Inflammatory macrophage treated with lipopolysaccharide for 1 hour (primary cell): ENCODE measurements around the gene NCOA7.
"Not testable (repeated sequence)": the region's sequence is repeated elsewhere in the genome, so short reads cannot be mapped to it uniquely, and the experiment has no call there.

Experiments used
- DNase-seq, 2 donors: peaks; one replicate each; pipeline ENCODE4 v3.0.0-alpha.2; 2020 to 2022

Gene NCOA7

DNA sequence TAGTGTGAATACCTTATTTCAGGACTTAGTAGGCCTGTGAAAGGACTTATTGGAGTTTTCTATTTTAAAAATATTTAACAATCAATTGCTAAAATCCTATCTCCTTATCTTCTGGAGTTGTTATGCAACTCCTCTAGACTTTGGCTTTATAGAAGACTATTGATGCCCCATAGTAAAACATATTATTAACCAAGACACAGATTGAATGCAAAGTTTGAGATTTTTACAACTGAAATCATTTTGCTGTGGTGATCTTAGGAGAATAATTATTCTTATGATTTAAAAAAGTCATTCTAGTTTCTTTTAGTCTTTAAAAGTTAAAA lies 36.9 kb upstream of the NCOA7 start:
- no peak for DNase-seq

- DNase-seq: no peak
These were observed 36.2 kb upstream of the NCOA7 start for GRCh38 chr6:125754566-125754965.

DNA sequence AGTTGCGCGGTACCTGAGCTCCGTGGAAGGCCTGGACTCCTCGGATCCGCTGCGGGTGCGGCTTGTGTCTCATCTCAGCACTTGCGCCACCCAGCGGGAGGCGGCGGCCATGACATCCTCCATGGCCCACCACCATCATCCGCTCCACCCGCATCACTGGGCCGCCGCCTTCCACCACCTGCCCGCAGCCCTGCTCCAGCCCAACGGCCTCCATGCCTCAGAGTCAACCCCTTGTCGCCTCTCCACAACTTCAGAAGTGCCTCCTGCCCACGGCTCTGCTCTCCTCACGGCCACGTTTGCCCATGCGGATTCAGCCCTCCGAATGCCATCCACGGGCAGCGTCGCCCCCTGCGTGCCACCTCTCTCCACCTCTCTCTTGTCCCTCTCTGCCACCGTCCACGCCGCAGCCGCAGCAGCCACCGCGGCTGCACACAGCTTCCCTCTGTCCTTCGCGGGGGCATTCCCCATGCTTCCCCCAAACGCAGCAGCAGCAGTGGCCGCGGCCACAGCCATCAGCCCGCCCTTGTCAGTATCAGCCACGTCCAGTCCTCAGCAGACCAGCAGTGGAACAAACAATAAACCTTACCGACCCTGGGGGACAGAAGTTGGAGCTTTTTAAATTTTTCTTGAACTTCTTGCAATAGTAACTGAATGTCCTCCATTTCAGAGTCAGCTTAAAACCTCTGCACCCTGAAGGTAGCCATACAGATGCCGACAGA lies 31.4 kb upstream of the NCOA7 start:
- DNase-seq: no peak

DNA sequence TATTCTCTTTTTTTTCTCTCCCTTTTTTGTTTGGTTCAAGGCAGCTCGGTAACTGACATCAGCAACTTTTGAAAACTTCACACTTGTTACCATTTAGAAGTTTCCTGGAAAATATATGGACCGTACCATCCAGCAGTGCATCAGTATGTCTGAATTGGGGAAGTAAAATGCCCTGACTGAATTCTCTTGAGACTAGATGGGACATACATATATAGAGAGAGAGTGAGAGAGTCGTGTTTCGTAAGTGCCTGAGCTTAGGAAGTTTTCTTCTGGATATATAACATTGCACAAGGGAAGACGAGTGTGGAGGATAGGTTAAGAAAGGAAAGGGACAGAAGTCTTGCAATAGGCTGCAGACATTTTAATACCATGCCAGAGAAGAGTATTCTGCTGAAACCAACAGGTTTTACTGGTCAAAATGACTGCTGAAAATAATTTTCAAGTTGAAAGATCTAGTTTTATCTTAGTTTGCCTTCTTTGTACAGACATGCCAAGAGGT lies 30.8 kb upstream of the NCOA7 start:
- DNase-seq: no peak

GRCh38 chr6:125764121-125764671 lies 26.6 kb upstream of the NCOA7 start:
- DNase-seq: peak in 1 of 2 donors; percentile 47

DNA sequence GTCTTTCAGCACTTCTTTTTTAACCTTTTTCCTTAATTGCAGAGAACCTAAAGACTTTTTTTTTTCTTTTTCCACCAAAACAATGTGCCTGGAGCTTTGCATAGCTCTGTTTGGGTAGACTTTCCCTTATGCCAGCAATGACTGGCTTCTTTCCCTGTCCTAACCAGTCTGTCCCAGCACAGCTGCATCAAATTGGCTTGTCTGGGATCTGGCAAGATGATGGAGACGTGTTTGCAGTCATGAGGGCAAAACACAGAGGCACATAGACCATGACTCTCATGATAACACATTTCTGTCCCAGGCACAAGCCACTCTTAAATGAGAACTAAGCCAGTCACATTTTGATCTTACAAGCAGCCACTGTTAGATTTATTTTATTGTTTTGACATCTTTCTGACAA lies 24.8 kb upstream of the NCOA7 start:
- no peak for DNase-seq

DNA sequence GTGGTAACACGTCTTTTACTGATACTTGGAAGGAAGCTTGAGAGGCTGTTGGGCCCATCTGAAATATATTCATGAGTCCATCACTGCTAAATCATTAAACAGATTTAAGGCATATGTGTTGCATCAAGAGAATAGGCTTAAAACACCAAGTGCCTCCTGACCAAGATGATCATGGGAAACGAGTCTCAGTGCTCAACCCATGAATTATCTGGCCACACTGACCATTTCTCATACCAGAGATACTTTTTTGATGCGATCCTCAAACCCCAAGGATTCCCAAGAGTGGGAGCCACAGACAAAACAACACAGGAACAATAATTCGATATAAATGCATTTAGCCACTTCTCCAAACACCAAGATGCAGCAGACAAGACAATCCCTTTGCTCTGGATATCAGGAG lies 24.1 kb upstream of the NCOA7 start:
- DNase-seq: no peak

DNA sequence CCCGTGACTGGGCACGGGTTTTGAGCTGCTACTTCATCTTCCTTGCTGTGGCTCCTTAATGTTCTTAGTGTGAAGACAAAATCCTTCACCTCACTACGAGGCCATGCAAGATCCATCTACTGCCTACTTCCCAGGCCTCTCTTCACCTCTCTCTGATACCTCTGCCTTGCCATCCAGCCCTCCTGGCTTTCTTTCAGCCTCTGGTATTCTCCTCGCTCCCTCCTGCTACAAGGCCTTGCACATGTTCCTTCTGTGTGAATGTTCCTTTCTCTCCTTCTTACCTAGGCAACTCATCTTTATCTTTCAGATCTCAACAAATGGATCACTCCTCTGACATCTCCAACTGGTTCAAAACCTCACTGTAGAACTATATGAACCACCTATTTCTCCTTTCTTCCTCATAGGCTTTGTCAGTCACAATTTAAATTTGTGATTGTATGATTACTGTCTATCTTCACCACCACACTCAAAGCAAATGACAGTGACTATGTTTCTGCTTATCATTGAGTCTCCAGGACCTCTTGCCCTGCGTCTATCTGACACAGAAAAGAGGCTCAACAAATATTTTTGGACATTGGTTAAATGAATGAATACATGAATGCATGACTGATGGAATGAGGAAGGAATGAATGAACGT lies 21.5 kb upstream of the NCOA7 start:
- DNase-seq: no peak

DNA sequence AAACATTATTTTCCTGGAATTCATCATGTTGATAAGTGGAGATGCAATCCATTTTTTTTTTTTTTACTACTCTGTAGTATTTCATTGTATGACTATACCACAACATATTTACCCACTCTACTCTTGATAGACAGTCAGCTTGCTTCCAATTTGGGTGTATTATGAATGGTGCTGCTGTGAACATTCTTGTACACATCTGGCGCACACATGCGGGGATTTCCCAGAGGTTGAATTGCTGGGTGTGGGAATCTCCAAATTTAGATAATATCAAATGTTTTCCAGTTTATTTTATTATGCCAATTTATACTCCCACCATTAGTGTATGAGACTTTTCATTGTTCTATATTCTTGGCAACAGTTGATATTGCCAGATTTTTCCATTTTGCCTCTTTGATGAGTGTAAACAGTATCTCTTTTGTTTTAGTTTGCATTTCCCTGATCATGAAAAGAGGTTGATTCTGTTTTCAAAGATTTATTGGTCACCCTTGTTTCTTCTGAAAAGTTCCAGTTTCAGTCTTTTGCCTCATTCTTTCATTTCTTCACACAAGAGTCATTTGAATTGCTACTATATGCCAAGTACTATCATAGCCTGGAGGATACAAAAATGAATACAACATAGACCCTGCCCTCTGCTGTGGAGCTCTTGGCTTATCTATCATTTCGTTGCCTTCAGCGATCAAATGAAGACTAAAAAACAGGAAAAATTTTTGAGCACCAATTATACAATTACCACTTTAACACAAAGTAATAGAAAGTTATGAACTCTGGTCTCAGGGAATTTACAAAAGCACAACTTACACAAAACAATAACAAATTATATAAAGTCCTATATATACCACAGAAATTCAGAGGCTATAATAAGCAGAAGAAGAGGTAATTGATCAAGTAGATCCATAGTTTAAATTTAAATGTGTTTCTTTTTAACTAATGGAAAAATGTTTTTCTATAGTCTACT lies 17.1 kb upstream of the NCOA7 start:
- peak; percentile 21 to 28 for DNase-seq

- DNase-seq: not testable (repeated sequence)
These were observed 14.5 kb upstream of the NCOA7 start for GRCh38 chr6:125776107-125776826.

DNA sequence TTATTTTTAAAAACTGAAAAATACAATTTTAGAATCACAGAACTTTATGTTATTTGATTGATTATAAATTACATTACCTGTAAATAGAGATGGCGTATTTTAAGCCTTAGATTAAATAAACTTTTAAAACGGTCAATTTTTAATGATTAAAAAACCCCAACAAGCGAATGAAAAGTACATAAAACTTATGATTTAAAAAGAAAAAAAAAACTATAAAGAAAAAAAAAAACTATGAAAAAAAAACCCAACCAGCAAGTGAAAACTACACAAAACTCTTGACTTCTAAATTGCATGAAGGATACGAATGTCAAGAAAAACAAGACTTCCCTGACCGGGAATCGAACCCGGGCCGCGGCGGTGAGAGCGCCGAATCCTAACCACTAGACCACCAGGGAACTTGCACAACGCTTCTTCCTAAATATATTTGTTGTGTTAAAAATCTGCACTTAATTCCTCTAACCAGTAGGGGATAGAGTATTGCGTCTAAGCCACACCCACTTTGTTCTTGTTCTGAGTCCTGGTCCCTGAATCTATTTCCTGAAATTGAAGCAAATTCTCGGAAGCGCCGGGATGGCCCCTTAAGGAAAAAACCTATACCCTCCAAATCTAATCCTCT lies 10.7 kb upstream of the NCOA7 start:
- peak; percentile 93 to 100 for DNase-seq

DNA sequence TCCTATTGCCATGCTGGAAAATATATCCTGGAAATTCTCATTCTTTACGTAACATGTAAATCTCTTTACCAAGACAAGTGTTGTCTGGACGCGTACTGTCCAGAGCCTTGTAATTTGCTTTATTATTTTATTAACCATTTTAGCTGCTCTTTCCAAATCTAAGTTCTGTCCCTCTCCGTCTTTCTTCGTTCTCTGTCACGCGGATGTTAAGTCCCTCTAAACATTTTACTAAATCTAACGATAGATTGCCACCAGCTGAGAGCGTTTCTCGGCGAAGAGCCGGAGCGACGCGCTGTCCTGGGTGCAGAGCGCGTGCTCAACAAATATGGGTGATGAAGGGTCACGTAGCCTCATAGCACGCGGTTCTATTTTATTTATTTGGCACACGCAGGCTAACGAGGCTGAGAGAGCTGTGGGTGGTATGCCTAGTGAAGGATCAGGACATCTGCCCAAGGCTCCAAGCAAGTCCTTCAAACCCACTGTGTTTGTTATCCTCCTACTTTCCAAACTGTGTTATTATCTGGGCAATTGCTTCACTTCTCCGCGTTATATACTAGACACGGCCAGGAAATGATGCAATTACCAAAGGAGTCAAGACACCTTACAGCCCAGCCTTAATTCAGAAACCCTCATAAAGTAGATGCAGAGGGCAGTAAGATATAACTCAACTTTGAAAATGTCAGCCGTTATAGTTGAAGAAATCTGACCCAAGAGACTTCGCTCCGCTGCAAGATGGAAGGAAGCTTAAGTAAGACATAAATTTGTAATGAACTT lies 10.0 kb upstream of the NCOA7 start:
- DNase-seq: peak; percentile 63 to 65

- no peak for DNase-seq
These were observed 9.4 kb upstream of the NCOA7 start for GRCh38 chr6:125781314-125781868.

DNA sequence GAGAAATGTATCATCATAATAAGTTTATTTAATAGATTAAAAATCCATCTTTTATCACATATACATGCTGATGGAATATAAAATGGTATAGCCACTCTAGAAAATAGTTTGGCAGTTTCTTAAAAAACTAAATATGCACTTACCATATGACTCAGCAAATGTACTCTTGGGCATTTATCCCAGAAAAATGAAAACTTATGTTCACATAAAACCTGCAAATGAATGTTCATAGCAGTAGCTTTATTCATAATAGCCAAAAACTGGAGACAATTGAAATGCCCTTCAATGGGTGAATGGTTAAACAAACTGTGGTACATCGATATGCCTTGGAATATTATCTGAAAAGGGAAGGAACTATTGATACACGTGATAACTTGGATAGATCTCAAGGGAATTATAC lies 6.4 kb upstream of the NCOA7 start:
- no peak for DNase-seq

GRCh38 chr6:125787791-125788190 lies 3.0 kb upstream of the NCOA7 start:
- DNase-seq: no peak

GRCh38 chr6:125789167-125789566 lies 1.6 kb upstream of the NCOA7 start:
- DNase-seq: no peak

GRCh38 chr6:125789576-125790357 lies 993 bp upstream of the NCOA7 start:
- DNase-seq: peak in 1 of 2 donors; percentile 30

DNA sequence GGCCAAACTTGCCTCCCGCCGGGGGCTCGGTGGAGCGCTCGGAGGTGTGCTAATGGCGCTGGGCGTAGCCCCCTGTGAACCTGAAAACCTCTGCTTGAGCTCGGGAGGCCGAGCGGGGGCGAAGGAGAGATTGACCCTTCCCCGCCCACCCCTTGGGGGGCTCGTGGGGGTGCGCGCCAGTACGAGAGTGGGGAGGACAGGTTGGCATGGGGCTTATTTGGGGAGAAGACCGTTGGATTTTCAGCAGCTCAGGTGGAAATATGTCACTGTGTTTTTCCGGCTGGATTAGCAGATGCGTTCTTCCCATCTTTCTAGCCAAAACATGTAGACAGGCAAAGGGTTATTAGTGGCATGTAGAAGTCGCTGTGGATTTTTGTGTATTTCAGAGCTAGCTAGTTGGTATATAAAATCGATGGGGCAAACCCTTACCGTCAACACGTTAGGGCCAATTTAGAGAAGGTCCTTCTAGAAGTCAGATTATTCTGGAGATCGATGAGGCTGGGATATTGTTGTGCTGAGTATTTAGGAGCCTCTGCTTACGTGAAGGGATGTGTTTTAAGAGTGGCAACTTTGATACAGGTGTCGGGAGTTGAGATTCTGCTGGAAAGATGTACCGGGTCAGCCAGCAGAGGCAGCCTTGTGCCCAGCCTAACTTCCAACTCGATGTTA lies 525 bp downstream of the NCOA7 start:
- DNase-seq: no peak

- DNase-seq: no peak
These were observed 1.0 kb downstream of the NCOA7 start for GRCh38 chr6:125791820-125792165.

DNA sequence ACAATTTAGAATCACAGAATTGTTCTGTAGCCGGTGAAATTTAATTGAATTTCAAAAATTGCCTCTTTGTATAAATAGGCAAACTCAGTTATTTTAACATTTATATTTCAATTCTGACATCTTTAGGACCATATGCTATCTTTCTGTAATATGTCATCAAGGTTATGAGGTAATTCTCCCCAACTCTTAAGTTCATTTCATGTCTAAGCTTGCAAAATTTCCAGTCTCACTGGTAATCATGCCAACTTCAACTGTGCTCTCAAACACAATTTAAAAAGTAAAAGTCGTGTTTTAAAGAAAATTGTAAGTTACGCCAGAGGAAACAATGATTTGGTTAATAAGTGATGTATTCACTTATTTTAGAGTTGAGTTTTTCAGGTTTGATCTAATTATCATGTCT lies 1.4 kb downstream of the NCOA7 start:
- DNase-seq: no peak
